ENCODE measurements around the gene LETM1. TPM values are rescaled to one million over a fixed set of nuclear protein-coding genes. Genes with fewer than 3 reads are reported as not detected.

Gene LETM1
- total and polyA plus RNA-seq, 5 donors from 2014 or later = 10.3 to 41.8 (median 12.4) TPM

DNA sequence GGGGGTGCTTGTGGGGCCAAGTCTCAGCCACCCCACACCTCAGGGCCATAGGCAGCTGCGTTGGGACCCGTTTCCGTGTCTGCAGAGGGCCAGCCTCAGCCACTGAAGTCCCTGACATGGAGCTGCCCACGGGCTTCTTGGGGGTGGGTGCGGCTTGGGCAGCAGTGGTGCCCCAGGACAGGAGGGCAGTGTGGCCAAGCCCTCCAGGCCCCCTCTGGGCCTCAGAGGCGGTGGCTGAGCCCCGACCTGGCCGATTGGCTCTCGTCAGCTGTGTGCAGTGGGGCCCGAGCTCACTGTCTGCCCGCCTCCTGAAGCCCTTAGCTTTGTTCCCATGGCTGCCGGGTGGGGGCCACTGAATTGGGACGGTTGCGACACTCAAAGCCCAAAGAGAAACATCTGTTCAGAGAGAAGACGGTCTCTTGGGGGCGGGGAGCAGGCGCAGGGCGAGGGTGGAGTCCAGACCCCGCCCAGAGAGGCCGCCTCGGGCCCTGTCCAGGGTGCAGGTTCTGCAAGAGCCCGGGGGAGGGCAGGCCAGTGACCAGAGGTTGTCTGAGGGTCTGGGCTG is 53.7 kb downstream of the LETM1 start:
- no peaks in the 10 kb centered on the region for H3K36me3 Mint-ChIP-seq
- no peak overlapping the region for H3K4me3 Mint-ChIP-seq
- no peak overlapping the region for H3K4me3 ChIP-seq (ENCODE audit: low read depth, low read length)
- no peak overlapping the region for H3K27ac ChIP-seq (ENCODE audit: insufficient read depth, low read length, poor library complexity, severe bottlenecking)
- no peaks in the 10 kb centered on the region for H3K27me3 ChIP-seq (ENCODE audit: control insufficient read depth, insufficient read depth, low read length)
- ATAC-seq (ENCODE audit: low read depth in 2 of 2) (no peak), DNase-seq (no peak)
- H3K9me3 Mint-ChIP-seq = no peaks in the 10 kb centered on the region
- no peaks in the 10 kb centered on the region for H3K4me1 Mint-ChIP-seq
- no peaks in the 10 kb centered on the region for H3K9me3 ChIP-seq (ENCODE audit: control insufficient read depth in 2 of 2, low read length in 2 of 2)
- no peaks in the 10 kb centered on the region for H3K4me1 ChIP-seq (ENCODE audit: control insufficient read depth, insufficient read depth, low read length, poor library complexity, severe bottlenecking)
- no peak overlapping the region for H3K27ac Mint-ChIP-seq
- no peaks in the 10 kb centered on the region for H3K36me3 ChIP-seq (ENCODE audit: control insufficient read depth, insufficient read depth, low read length)
- H3K27me3 Mint-ChIP-seq = peaks cover 5% of the 10 kb centered on the region

GRCh38 chr4:1801286-1801958 is 54.5 kb downstream of the LETM1 start:
- DNase-seq = no peak
- no peaks in the 10 kb centered on the region for H3K4me1 Mint-ChIP-seq

GRCh38 chr4:1800805-1801204 is 55.2 kb downstream of the LETM1 start:
- no peak for ATAC-seq (ENCODE audit: low read depth in 2 of 2)
- no peak for DNase-seq
- no peaks in the 10 kb centered on the region for H3K4me1 Mint-ChIP-seq
- Histone ChIP-seq H3K9me3 (ENCODE audit: control insufficient read depth in 2 of 2, low read length in 2 of 2) (no peaks in the 10 kb centered on the region), H3K36me3 (ENCODE audit: control insufficient read depth, insufficient read depth, low read length) (no peaks in the 10 kb centered on the region), H3K27me3 (ENCODE audit: control insufficient read depth, insufficient read depth, low read length) (peaks cover 6% of the 10 kb centered on the region), H3K4me1 (ENCODE audit: control insufficient read depth, insufficient read depth, low read length, poor library complexity, severe bottlenecking) (peaks cover 5% of the 10 kb centered on the region), H3K27ac (ENCODE audit: insufficient read depth, low read length, poor library complexity, severe bottlenecking) (no peak overlapping the region), H3K4me3 (ENCODE audit: low read depth, low read length) (no peak overlapping the region)
- H3K4me3 Mint-ChIP-seq = no peak overlapping the region
- peaks cover 16% of the 10 kb centered on the region for H3K27me3 Mint-ChIP-seq
- H3K36me3 Mint-ChIP-seq = no peaks in the 10 kb centered on the region
- H3K27ac Mint-ChIP-seq = no peak overlapping the region
- peaks cover 0 to 3% (median 0%) of the 10 kb centered on the region in 7 donors for H3K9me3 Mint-ChIP-seq

More at GRCh38 chr4:1801286-1801958, 54.5 kb downstream of the LETM1 start:
- peaks cover 3% of the 10 kb centered on the region for H3K27me3 ChIP-seq (ENCODE audit: control insufficient read depth, insufficient read depth, low read length)
- no peaks in the 10 kb centered on the region for H3K36me3 Mint-ChIP-seq
- no peaks in the 10 kb centered on the region for H3K36me3 ChIP-seq (ENCODE audit: control insufficient read depth, insufficient read depth, low read length)
- H3K4me1 ChIP-seq (ENCODE audit: control insufficient read depth, insufficient read depth, low read length, poor library complexity, severe bottlenecking) = no peaks in the 10 kb centered on the region
- peaks cover 0 to 1% (median 0%) of the 10 kb centered on the region in 7 donors for H3K9me3 Mint-ChIP-seq
- peaks cover 10% of the 10 kb centered on the region for H3K27me3 Mint-ChIP-seq
- H3K4me3 ChIP-seq (ENCODE audit: low read depth, low read length) = no peak overlapping the region
- H3K27ac ChIP-seq (ENCODE audit: insufficient read depth, low read length, poor library complexity, severe bottlenecking) = no peak overlapping the region
- no peak for ATAC-seq (ENCODE audit: low read depth in 2 of 2)
- no peaks in the 10 kb centered on the region for H3K9me3 ChIP-seq (ENCODE audit: control insufficient read depth in 2 of 2, low read length in 2 of 2)
- H3K4me3 Mint-ChIP-seq = no peak overlapping the region
- no peak overlapping the region for H3K27ac Mint-ChIP-seq

DNA sequence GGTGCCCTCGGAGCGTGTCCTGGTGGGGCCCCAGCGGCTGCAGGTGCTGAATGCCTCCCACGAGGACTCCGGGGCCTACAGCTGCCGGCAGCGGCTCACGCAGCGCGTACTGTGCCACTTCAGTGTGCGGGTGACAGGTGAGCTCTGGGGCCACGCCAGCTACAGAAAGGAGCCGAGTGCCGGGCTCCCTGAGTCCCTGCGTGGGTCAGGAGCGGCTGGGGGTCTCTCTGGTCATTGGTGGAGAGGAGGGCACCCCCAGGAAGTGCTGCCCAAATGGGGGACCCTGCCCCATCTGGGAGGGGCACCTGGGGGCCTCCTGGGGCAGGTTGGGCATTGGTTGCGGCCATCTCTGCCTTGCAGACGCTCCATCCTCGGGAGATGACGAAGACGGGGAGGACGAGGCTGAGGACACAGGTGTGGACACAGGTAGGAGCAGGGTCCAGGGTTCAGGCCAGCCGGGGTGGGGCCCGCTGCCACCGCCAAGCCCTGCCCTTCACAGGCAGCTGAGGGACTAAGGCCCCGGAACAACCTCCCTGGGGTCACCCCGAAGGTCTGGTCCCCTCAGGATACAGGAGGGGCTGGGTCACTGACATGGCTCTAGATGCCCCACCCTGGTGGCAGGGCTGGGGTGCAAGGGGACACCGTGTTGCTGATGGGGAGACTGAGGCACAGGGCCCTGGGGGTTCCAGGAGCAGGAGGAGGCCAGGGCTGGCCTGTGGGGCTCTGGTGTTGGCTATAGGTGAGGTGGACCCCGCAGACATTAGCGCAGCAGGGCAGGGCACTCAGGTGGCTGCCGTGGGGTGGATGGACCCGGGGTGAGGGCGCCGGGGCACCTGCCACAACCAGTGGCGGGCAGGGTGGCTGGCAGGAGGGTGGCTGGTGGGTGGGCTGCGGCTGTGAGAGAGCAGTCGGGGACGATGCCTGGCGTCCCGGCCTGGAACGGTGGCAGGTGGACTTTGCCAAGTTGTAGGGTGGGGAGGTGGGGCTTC is 56.3 kb downstream of the LETM1 start:
- H3K36me3 ChIP-seq (ENCODE audit: control insufficient read depth, insufficient read depth, low read length) = no peaks in the 10 kb centered on the region
- no peaks in the 10 kb centered on the region for H3K9me3 ChIP-seq (ENCODE audit: control insufficient read depth in 2 of 2, low read length in 2 of 2)
- no peak overlapping the region for H3K27ac ChIP-seq (ENCODE audit: insufficient read depth, low read length, poor library complexity, severe bottlenecking)
- Mint-ChIP-seq H3K27ac (no peak overlapping the region), H3K4me1 (peaks cover 0 to 2% (median 0%) of the 10 kb centered on the region in 4 donors), H3K4me3 (no peak overlapping the region), H3K36me3 (no peaks in the 10 kb centered on the region), H3K27me3 (peaks cover 25% of the 10 kb centered on the region), H3K9me3 (peaks cover 0 to 3% (median 0%) of the 10 kb centered on the region in 7 donors)
- DNase-seq = no peak
- peaks cover 13% of the 10 kb centered on the region for H3K4me1 ChIP-seq (ENCODE audit: control insufficient read depth, insufficient read depth, low read length, poor library complexity, severe bottlenecking)
- peaks cover 7% of the 10 kb centered on the region for H3K27me3 ChIP-seq (ENCODE audit: control insufficient read depth, insufficient read depth, low read length)
- H3K4me3 ChIP-seq (ENCODE audit: low read depth, low read length) = no peak overlapping the region
- no peak for ATAC-seq (ENCODE audit: low read depth in 2 of 2)

DNA sequence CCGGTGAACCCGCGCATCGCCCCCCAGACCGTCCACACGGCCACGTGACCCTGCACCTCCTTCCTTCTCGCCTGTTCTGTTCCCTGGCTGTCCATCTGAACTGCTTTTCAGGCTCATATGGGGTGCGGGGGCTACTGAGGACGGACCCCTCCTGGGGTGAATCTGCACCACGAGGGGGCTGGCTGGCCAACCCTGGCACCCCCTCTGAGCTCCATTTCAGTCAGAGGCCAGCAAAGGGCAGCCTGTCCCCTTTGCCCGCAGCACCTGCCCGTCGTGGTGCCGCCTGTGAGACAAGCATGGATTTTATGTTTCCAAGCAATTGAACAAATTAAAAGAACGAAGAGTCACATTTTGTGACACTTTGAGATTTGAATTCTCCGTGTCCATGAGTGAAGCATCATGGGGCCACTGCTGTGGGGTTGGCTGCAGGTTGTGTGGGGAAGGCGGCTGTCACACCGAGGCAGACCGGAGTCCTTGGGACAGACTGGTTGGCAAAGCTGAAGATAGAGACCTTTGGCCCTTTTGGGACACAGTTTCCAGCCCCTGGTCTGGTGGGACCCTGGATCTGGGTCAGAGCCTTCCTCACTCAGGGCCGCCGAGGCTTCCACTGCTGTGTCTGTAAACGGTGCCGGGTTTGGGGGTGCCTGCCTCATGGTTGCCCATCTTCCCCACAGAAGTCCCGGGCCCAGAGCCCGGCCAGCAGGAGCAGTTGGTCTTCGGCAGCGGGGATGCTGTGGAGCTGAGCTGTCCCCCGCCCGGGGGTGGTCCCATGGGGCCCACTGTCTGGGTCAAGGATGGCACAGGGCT is 57.2 kb downstream of the LETM1 start:
- Histone ChIP-seq H3K36me3 (ENCODE audit: control insufficient read depth, insufficient read depth, low read length) (no peaks in the 10 kb centered on the region), H3K4me1 (ENCODE audit: control insufficient read depth, insufficient read depth, low read length, poor library complexity, severe bottlenecking) (peaks cover 22% of the 10 kb centered on the region), H3K27ac (ENCODE audit: insufficient read depth, low read length, poor library complexity, severe bottlenecking) (no peak overlapping the region), H3K9me3 (ENCODE audit: control insufficient read depth in 2 of 2, low read length in 2 of 2) (no peaks in the 10 kb centered on the region), H3K4me3 (ENCODE audit: low read depth, low read length) (no peak overlapping the region), H3K27me3 (ENCODE audit: control insufficient read depth, insufficient read depth, low read length) (peaks cover 7% of the 10 kb centered on the region)
- Mint-ChIP-seq H3K9me3 (peaks cover 0 to 3% (median 0%) of the 10 kb centered on the region in 7 donors), H3K27me3 (peaks cover 25% of the 10 kb centered on the region), H3K4me1 (peaks cover 0 to 2% (median 0%) of the 10 kb centered on the region in 4 donors), H3K36me3 (no peaks in the 10 kb centered on the region), H3K27ac (no peak overlapping the region), H3K4me3 (no peak overlapping the region)
- no peak for ATAC-seq (ENCODE audit: low read depth in 2 of 2)
- no peak for DNase-seq

DNA sequence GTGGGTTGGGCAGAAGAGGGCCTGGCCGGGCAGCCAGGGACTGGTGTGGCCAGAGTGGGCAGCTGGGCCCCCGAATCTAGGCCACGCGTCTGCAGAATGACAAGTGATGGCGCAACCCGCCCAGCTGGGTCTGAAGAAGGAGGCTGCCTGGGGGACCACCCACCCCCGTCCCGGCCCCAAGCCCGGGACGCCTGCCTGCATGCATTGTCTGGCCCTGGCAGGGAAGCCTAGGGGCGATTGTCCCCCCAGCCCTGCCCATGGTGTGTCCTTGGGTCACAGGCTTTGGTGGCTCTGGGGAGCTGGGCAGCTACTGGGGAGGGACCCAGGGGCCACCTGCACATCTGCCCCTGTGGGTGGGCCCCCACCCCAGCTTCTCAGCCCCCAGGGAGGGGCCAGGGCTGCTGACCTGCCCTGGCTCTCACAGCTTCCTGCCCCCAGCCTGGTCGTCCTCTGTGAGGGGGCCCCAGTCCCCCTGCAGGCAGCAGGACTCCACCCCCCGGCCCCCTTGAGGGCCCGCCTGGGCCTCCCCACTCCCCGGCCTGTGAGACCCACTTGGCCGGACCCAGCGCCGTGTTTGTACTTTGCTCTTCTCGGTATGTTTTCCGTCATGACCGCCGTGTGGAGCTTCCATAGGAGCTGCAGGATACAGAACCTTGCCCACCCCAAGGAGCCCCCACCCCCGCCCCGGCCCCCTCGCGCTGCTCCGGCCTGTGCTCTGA is 57.9 kb downstream of the LETM1 start:
- peaks cover 0 to 3% (median 0%) of the 10 kb centered on the region in 7 donors for H3K9me3 Mint-ChIP-seq
- H3K36me3 Mint-ChIP-seq = no peaks in the 10 kb centered on the region
- Histone ChIP-seq H3K36me3 (ENCODE audit: control insufficient read depth, insufficient read depth, low read length) (no peaks in the 10 kb centered on the region), H3K27ac (ENCODE audit: insufficient read depth, low read length, poor library complexity, severe bottlenecking) (no peak overlapping the region), H3K9me3 (ENCODE audit: control insufficient read depth in 2 of 2, low read length in 2 of 2) (no peaks in the 10 kb centered on the region), H3K27me3 (ENCODE audit: control insufficient read depth, insufficient read depth, low read length) (peaks cover 7% of the 10 kb centered on the region), H3K4me3 (ENCODE audit: low read depth, low read length) (no peak overlapping the region), H3K4me1 (ENCODE audit: control insufficient read depth, insufficient read depth, low read length, poor library complexity, severe bottlenecking) (peaks cover 24% of the 10 kb centered on the region)
- H3K27ac Mint-ChIP-seq = no peak overlapping the region
- peaks cover 0 to 2% (median 0%) of the 10 kb centered on the region in 4 donors for H3K4me1 Mint-ChIP-seq
- no peak overlapping the region for H3K4me3 Mint-ChIP-seq
- ATAC-seq (ENCODE audit: low read depth in 2 of 2) (no peak), DNase-seq (no peak)
- peaks cover 25% of the 10 kb centered on the region for H3K27me3 Mint-ChIP-seq
